HEK293T (cell line): ENCODE measurements around the gene SLC22A1.

Experiments
- CTCF ChIA-PET: fragments of 350-600 bp; formaldehyde crosslinking; extraction: SDS; loops from one replicate; lab custom pipeline; 2021; ENCODE audit warnings: antibody characterized with exemption, inconsistent platforms; lab: Yijun Ruan, JAX
- POLR2A ChIA-PET: fragments of 350-600 bp; formaldehyde crosslinking; extraction: SDS; loops from one replicate; lab custom pipeline; 2020; ENCODE audit warnings: antibody characterized with exemption, inconsistent platforms; lab: Yijun Ruan, JAX
- DNase-seq: peaks from one replicate; pipeline ENCODE4 v3.0.0; 2012; ENCODE audit warnings: mixed read lengths; ENCODE audit errors: extremely low spot score
- ARNT ChIP-seq: fragments of 450-650 bp; IDR thresholded peaks from 2 replicates; pipeline ENCODE4 v1.6.1; 2017; ENCODE audit warnings: mild to moderate bottlenecking
- BHLHE40 ChIP-seq: fragments of 450-650 bp; IDR thresholded peaks from 2 replicates; pipeline ENCODE4 v1.6.1; 2016; ENCODE audit warnings: mild to moderate bottlenecking, moderate library complexity, borderline replicate concordance
- CTBP1 ChIP-seq: fragments of 450-650 bp; IDR thresholded peaks from 2 replicates; pipeline ENCODE4 v1.6.1; 2016; ENCODE audit warnings: borderline replicate concordance
- ELF4 ChIP-seq: fragments of 450-650 bp; IDR thresholded peaks from 2 replicates; pipeline ENCODE4 v1.6.1; 2017; ENCODE audit warnings: antibody characterized with exemption
- FOXA1 ChIP-seq: fragments of 450-650 bp; IDR thresholded peaks from 2 replicates; pipeline ENCODE4 v1.6.1; 2016; ENCODE audit warnings: mild to moderate bottlenecking
- FOXK2 ChIP-seq: fragments of 450-650 bp; IDR thresholded peaks from 2 replicates; pipeline ENCODE4 v1.6.1; 2016; ENCODE audit warnings: mild to moderate bottlenecking
- FOXM1 ChIP-seq: fragments of 450-650 bp; IDR thresholded peaks from 2 replicates; pipeline ENCODE4 v1.6.1; 2017; ENCODE audit warnings: mild to moderate bottlenecking, borderline replicate concordance
- HDGF ChIP-seq: fragments of 450-650 bp; IDR thresholded peaks from 2 replicates; pipeline ENCODE4 v1.6.1; 2017; ENCODE audit warnings: antibody characterized with exemption, borderline replicate concordance
- L3MBTL2 ChIP-seq: fragments of 450-650 bp; conservative IDR thresholded peaks from 2 replicates; pipeline ENCODE4 v1.6.1; 2016; ENCODE audit warnings: mild to moderate bottlenecking
- LEF1 ChIP-seq: fragments of 450-650 bp; IDR thresholded peaks from 2 replicates; pipeline ENCODE4 v1.6.1; 2017; ENCODE audit warnings: mild to moderate bottlenecking, borderline replicate concordance
- NFRKB ChIP-seq: fragments of 450-650 bp; IDR thresholded peaks from 2 replicates; pipeline ENCODE4 v1.6.1; 2016; ENCODE audit warnings: mild to moderate bottlenecking, moderate library complexity
- PKNOX1 ChIP-seq: fragments of 450-650 bp; IDR thresholded peaks from 2 replicates; pipeline ENCODE4 v1.6.1; 2016
- SP1 ChIP-seq: fragments of 450-650 bp; IDR thresholded peaks from 2 replicates; pipeline ENCODE4 v1.6.1; 2017
- SUZ12 ChIP-seq: fragments of 450-650 bp; IDR thresholded peaks from 2 replicates; pipeline ENCODE4 v1.6.1; 2016; ENCODE audit warnings: mild to moderate bottlenecking
- TARDBP ChIP-seq: fragments of 450-650 bp; IDR thresholded peaks from 2 replicates; pipeline ENCODE4 v1.6.1; 2016
- ZNF384 ChIP-seq: fragments of 450-650 bp; IDR thresholded peaks from 2 replicates; pipeline ENCODE4 v1.6.1; 2016

SLC22A1 gene

GRCh38 chr6:160203076-160203475, 81.5 kb downstream of the SLC22A1 start:
- no peak for DNase-seq

GRCh38 chr6:160203522-160203921, 81.9 kb downstream of the SLC22A1 start:
- ChIA-PET CTCF (interaction anchor here (0.7 kb wide), 1 partner anchor 16 kb away, joined by 4 read pairs; no protein-coding TSS in a partner anchor), POLR2A (no interaction called here)
- TF ChIP-seq FOXM1 (no peak), NFRKB (no peak), HDGF (no peak), ZNF384 (no peak), TARDBP (no peak), FOXA1 (no peak), SP1 (no peak), ELF4 (no peak), LEF1 (no peak), ARNT (no peak), PKNOX1 (no peak), BHLHE40 (no peak), SUZ12 (no peak), FOXK2 (no peak), L3MBTL2 (no peak), CTBP1 (no peak)
- no peak for DNase-seq

More at GRCh38 chr6:160203076-160203475, 81.5 kb downstream of the SLC22A1 start:
- ChIA-PET CTCF (no interaction called here), POLR2A (no interaction called here)
- TF ChIP-seq NFRKB (no peak), HDGF (no peak), PKNOX1 (no peak), TARDBP (no peak), CTBP1 (no peak), SUZ12 (no peak), FOXA1 (no peak), ARNT (no peak), BHLHE40 (no peak), ELF4 (no peak), FOXM1 (no peak), LEF1 (no peak), ZNF384 (no peak), FOXK2 (no peak), SP1 (no peak), L3MBTL2 (no peak)

GRCh38 chr6:160203953-160204352, 82.3 kb downstream of the SLC22A1 start:
- ChIA-PET POLR2A (no interaction called here), CTCF (interaction anchor here (0.7 kb wide), 1 partner anchor 16 kb away, joined by 4 read pairs; no protein-coding TSS in a partner anchor)
- TF ChIP-seq L3MBTL2, result no peak
- TF ChIP-seq HDGF, result no peak
- TF ChIP-seq NFRKB, result no peak
- TF ChIP-seq TARDBP, result no peak
- no peak for TF ChIP-seq CTBP1
- TF ChIP-seq PKNOX1, result no peak
- TF ChIP-seq ARNT, result no peak
- TF ChIP-seq ZNF384, result no peak
- TF ChIP-seq FOXM1, result no peak
- TF ChIP-seq FOXA1, result no peak
- TF ChIP-seq ELF4, result no peak
- no peak for TF ChIP-seq SUZ12
- no peak for TF ChIP-seq FOXK2
- no peak for TF ChIP-seq BHLHE40
- no peak for TF ChIP-seq SP1
- TF ChIP-seq LEF1, result no peak
- no peak for DNase-seq

GRCh38 chr6:160204710-160205109, 83.1 kb downstream of the SLC22A1 start:
- POLR2A ChIA-PET, result no interaction called here
- no peak for DNase-seq
- CTCF ChIA-PET, result no interaction called here
- TF ChIP-seq FOXM1 (no peak), FOXA1 (no peak), HDGF (no peak), NFRKB (no peak), FOXK2 (no peak), LEF1 (no peak), BHLHE40 (no peak), SUZ12 (no peak), TARDBP (no peak), SP1 (no peak)

GRCh38 chr6:160207618-160208017, 86.0 kb downstream of the SLC22A1 start:
- ChIA-PET CTCF (no interaction called here), POLR2A (no interaction called here)
- TF ChIP-seq FOXK2 (no peak), HDGF (no peak), TARDBP (no peak), L3MBTL2 (no peak), PKNOX1 (no peak), NFRKB (no peak), ZNF384 (no peak), SUZ12 (no peak), FOXM1 (no peak), LEF1 (no peak), ELF4 (no peak), ARNT (no peak), BHLHE40 (no peak), CTBP1 (no peak), SP1 (no peak), FOXA1 (no peak)
- no peak for DNase-seq
